WTC11 (cell line): ENCODE data around the gene ECT2L. TPM values are rescaled to one million over a fixed set of nuclear protein-coding genes. Genes with fewer than 3 reads are reported as not detected.

ENCODE experiments used
- ATAC-seq: fragments of 200-7000 bp; cut with Tn5 transposase; 2 replicates; pipeline ENCODE4 v1.10.0; 2021; ENCODE audit warnings: mild to moderate bottlenecking, moderate library complexity
- CTCF ChIA-PET: fragments of 300-600 bp; sonication (Branson Sonifier 250); formaldehyde crosslinking; loops from one replicate; lab custom pipeline; 2021; ENCODE audit warnings: antibody characterized with exemption; lab: Charles Lee
- POLR2A ChIA-PET: fragments of 350-600 bp; sonication (Branson Sonifier 250); formaldehyde crosslinking; loops from one replicate; lab custom pipeline; 2021; ENCODE audit warnings: antibody characterized with exemption; lab: Charles Lee
- DNase-seq: peaks from one replicate; pipeline ENCODE4 v3.0.0; 2021; ENCODE audit warnings: low spot score
- H3K27ac Mint-ChIP-seq: 2 replicates; pipeline ENCODE4 v1.8.0; 2021; ENCODE audit warnings: mixed read lengths
- H3K27me3 Mint-ChIP-seq: 2 replicates; pipeline ENCODE4 v1.8.0; 2021; ENCODE audit warnings: low read depth, mild to moderate bottlenecking, moderate library complexity, mixed read lengths
- H3K36me3 Mint-ChIP-seq: 2 replicates; pipeline ENCODE4 v1.8.0; 2021; ENCODE audit warnings: mixed read lengths
- H3K4me1 Mint-ChIP-seq: 2 replicates; pipeline ENCODE4 v1.8.0; 2022; ENCODE audit warnings: mixed read lengths
- H3K4me3 Mint-ChIP-seq: 2 replicates; pipeline ENCODE4 v1.8.0; 2021; ENCODE audit warnings: mild to moderate bottlenecking, moderate library complexity, mixed read lengths
- H3K9me3 Mint-ChIP-seq: 2 replicates; pipeline ENCODE4 v1.8.0; 2021; ENCODE audit warnings: mixed read lengths
- ATF1 ChIP-seq: sonication (generic); formaldehyde crosslinking; IDR thresholded peaks from 2 replicates; pipeline ENCODE4 v1.8.1; 2023; ENCODE audit warnings: mild to moderate bottlenecking, moderate library complexity, missing genetic modification reagents
- CREB1 ChIP-seq: sonication (generic); formaldehyde crosslinking; IDR thresholded peaks from 2 replicates; pipeline ENCODE4 v1.8.0; 2023; ENCODE audit warnings: mild to moderate bottlenecking, missing genetic modification reagents
- EMX1 ChIP-seq: fragments of 250-450 bp; sonication (Bioruptor Pico); IDR thresholded peaks from 2 replicates; pipeline ENCODE4 v1.8.0; 2021; ENCODE audit warnings: mild to moderate bottlenecking
- ESRRA ChIP-seq: sonication (generic); formaldehyde crosslinking; IDR thresholded peaks from 2 replicates; pipeline ENCODE4 v1.8.1; 2022; ENCODE audit warnings: mild to moderate bottlenecking, missing genetic modification reagents, borderline replicate concordance
- GRHL2 ChIP-seq: fragments of 250-450 bp; sonication (Bioruptor Pico); IDR thresholded peaks from 2 replicates; pipeline ENCODE4 v1.8.0; 2022; ENCODE audit warnings: mild to moderate bottlenecking, moderate library complexity; ENCODE audit not compliant: insufficient replicate concordance, severe bottlenecking
- PREB ChIP-seq: sonication (generic); formaldehyde crosslinking; IDR thresholded peaks from 2 replicates; pipeline ENCODE4 v1.8.1; 2022; ENCODE audit warnings: mild to moderate bottlenecking, missing genetic modification reagents, moderate library complexity, borderline replicate concordance
- ZNF121 ChIP-seq: sonication (generic); formaldehyde crosslinking; IDR thresholded peaks from 2 replicates; pipeline ENCODE4 v1.8.0; 2023; ENCODE audit warnings: missing genetic modification reagents
- ZNF423 ChIP-seq: fragments of 250-450 bp; sonication (Bioruptor Pico); IDR thresholded peaks from 2 replicates; pipeline ENCODE4 v2.1.2; 2022; ENCODE audit warnings: mild to moderate bottlenecking, moderate library complexity
- ZNF512 ChIP-seq: sonication (generic); formaldehyde crosslinking; IDR thresholded peaks from 2 replicates; pipeline ENCODE4 v1.8.1; 2022; ENCODE audit warnings: missing genetic modification reagents, borderline replicate concordance
- total RNA-seq: library from RNA; stranded (reverse); gene quantifications from 3 replicates; pipeline ENCODE4 v1.2.3, GENCODE V29; 2021
- TF ChIP-seq, protein P1 (sequence below): fragments of 250-450 bp; sonication (Bioruptor Pico); conservative IDR thresholded peaks from 2 replicates; pipeline ENCODE4 v1.9.0; 2021; ENCODE audit warnings: mild to moderate bottlenecking
- TF ChIP-seq, protein P2 (sequence below): fragments of 250-450 bp; sonication (Bioruptor Pico); IDR thresholded peaks from 2 replicates; pipeline ENCODE4 v2.1.2; 2022; ENCODE audit warnings: mild to moderate bottlenecking, moderate library complexity
- TF ChIP-seq, protein P3 (sequence below): fragments of 250-450 bp; sonication (Bioruptor Pico); IDR thresholded peaks from 2 replicates; pipeline ENCODE4 v1.9.0; 2021; ENCODE audit warnings: mild to moderate bottlenecking, borderline replicate concordance
- TF ChIP-seq, protein P4 (sequence below): sonication (generic); formaldehyde crosslinking; conservative IDR thresholded peaks from 2 replicates; pipeline ENCODE4 v1.8.1; 2023; ENCODE audit warnings: mild to moderate bottlenecking, low read depth, missing genetic modification reagents, moderate library complexity

ECT2L gene
- total RNA-seq, 1 experiment from 2014 or later = not detected

GRCh38 chr6:138923561-138923960 lies 127.7 kb downstream of the ECT2L start:
- no peak for ATAC-seq
- Mint-ChIP-seq H3K4me3 (no peak overlapping the region), H3K9me3 (0 out of 2 replicates have a peak, but pooled peaks cover 3% of the 10 kb centered on the region), H3K27me3 (no peaks in the 10 kb centered on the region), H3K27ac (no peak overlapping the region), H3K4me1 (peaks cover 8% of the 10 kb centered on the region), H3K36me3 (peaks cover 13% of the 10 kb centered on the region)
- no peak for DNase-seq
- ChIA-PET CTCF (no interaction called here), POLR2A (no interaction called here)
- TF ChIP-seq, protein P1, sequence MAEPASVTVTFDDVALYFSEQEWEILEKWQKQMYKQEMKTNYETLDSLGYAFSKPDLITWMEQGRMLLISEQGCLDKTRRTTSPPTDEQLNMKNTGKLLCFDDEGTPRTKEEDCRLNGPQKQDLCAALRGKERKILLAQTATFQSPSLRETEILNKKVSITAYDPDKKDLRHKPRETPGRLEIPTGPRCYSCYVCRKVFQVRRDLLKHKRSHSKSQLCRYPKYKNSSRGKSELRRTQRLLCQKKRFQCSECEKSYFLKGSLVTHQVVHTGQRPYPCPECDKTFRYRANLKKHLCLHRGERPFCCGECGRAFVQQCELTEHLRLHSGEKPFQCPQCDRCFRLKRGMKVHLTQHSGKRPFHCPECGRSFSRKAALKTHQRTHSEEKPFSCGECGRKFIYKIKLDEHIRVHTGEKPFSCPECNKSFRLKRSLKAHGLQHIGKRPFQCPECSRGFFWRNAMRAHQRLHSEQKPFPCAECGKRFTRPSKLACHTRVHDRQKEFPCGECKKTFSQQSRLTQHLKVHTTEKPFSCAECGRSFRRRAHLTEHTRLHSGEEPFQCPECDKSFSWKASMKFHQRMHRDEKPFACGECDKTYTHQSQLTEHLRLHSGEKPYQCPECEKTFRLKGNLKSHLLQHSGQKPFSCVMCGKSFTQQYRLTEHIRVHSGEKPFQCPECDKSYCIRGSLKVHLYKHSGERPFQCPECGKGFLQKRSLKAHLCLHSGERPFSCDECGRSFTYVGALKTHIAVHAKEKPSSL = no peak
- TF ChIP-seq EMX1 (CRISPR knock-in tag) (no peak), ESRRA (CRISPR knock-in tag) (no peak), ATF1 (no peak), ZNF512 (CRISPR knock-in tag) (no peak), PREB (no peak), CREB1 (CRISPR knock-in tag) (no peak), ZNF121 (CRISPR knock-in tag) (no peak), ZNF423 (CRISPR knock-in tag) (no peak), GRHL2 (CRISPR knock-in tag) (no peak)
- TF ChIP-seq, protein P2, sequence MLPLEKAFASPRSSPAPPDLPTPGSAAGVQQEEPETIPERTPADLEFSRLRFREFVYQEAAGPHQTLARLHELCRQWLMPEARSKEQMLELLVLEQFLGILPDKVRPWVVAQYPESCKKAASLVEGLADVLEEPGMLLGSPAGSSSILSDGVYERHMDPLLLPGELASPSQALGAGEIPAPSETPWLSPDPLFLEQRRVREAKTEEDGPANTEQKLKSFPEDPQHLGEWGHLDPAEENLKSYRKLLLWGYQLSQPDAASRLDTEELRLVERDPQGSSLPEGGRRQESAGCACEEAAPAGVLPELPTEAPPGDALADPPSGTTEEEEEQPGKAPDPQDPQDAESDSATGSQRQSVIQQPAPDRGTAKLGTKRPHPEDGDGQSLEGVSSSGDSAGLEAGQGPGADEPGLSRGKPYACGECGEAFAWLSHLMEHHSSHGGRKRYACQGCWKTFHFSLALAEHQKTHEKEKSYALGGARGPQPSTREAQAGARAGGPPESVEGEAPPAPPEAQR = no peak
- TF ChIP-seq, protein P3, sequence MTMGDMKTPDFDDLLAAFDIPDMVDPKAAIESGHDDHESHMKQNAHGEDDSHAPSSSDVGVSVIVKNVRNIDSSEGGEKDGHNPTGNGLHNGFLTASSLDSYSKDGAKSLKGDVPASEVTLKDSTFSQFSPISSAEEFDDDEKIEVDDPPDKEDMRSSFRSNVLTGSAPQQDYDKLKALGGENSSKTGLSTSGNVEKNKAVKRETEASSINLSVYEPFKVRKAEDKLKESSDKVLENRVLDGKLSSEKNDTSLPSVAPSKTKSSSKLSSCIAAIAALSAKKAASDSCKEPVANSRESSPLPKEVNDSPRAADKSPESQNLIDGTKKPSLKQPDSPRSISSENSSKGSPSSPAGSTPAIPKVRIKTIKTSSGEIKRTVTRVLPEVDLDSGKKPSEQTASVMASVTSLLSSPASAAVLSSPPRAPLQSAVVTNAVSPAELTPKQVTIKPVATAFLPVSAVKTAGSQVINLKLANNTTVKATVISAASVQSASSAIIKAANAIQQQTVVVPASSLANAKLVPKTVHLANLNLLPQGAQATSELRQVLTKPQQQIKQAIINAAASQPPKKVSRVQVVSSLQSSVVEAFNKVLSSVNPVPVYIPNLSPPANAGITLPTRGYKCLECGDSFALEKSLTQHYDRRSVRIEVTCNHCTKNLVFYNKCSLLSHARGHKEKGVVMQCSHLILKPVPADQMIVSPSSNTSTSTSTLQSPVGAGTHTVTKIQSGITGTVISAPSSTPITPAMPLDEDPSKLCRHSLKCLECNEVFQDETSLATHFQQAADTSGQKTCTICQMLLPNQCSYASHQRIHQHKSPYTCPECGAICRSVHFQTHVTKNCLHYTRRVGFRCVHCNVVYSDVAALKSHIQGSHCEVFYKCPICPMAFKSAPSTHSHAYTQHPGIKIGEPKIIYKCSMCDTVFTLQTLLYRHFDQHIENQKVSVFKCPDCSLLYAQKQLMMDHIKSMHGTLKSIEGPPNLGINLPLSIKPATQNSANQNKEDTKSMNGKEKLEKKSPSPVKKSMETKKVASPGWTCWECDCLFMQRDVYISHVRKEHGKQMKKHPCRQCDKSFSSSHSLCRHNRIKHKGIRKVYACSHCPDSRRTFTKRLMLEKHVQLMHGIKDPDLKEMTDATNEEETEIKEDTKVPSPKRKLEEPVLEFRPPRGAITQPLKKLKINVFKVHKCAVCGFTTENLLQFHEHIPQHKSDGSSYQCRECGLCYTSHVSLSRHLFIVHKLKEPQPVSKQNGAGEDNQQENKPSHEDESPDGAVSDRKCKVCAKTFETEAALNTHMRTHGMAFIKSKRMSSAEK = no peak
- TF ChIP-seq, protein P4, sequence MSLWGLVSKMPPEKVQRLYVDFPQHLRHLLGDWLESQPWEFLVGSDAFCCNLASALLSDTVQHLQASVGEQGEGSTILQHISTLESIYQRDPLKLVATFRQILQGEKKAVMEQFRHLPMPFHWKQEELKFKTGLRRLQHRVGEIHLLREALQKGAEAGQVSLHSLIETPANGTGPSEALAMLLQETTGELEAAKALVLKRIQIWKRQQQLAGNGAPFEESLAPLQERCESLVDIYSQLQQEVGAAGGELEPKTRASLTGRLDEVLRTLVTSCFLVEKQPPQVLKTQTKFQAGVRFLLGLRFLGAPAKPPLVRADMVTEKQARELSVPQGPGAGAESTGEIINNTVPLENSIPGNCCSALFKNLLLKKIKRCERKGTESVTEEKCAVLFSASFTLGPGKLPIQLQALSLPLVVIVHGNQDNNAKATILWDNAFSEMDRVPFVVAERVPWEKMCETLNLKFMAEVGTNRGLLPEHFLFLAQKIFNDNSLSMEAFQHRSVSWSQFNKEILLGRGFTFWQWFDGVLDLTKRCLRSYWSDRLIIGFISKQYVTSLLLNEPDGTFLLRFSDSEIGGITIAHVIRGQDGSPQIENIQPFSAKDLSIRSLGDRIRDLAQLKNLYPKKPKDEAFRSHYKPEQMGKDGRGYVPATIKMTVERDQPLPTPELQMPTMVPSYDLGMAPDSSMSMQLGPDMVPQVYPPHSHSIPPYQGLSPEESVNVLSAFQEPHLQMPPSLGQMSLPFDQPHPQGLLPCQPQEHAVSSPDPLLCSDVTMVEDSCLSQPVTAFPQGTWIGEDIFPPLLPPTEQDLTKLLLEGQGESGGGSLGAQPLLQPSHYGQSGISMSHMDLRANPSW (CRISPR knock-in tag) = no peak
